Measurements from ENCODE around the gene CCDC24. TPM values are rescaled to one million over a fixed set of nuclear protein-coding genes. Genes with fewer than 3 reads are reported as not detected.

Gene CCDC24
- total and polyA plus RNA-seq, 9 of the 15 experiments (the other 6 are each of a cell fraction or from before 2014, with no cell fraction given), result 0.31 to 4.5 (median 1.5) TPM

- TF ChIP-seq JUN (IDR thresholded peaks at IDR 0.05; ENCODE audit: borderline replicate concordance, low read depth, low read length) (no peak), JUN (CRISPR knock-in tag; IDR thresholded peaks at IDR 0.05; ENCODE audit: borderline replicate concordance) (0 out of 2 replicates have a peak, but pooled peaks have one; percentile 36), ZFPM2 (CRISPR knock-in tag; IDR thresholded peaks at IDR 0.05) (no peak), JUND (IDR thresholded peaks at IDR 0.05; ENCODE audit: borderline replicate concordance, low read depth, low read length) (no peak), JUND (tag; IDR thresholded peaks at IDR 0.05; ENCODE audit: borderline replicate concordance, low read depth, low read length) (no peak), YY1 (IDR thresholded peaks at IDR 0.05; ENCODE audit: borderline replicate concordance in 1 of 3, control insufficient read depth in 1 of 3, extremely low read depth in 1 of 3, insufficient read depth in 3 of 3, insufficient read length in 1 of 3, insufficient replicate concordance in 2 of 3, low read depth in 1 of 3, low read length in 2 of 3) (peak in 1 of 3 experiments; percentile 2), DIDO1 (tag; IDR thresholded peaks at IDR 0.05; ENCODE audit: low read depth) (no peak), FOXA3 (CRISPR knock-in tag; conservative IDR thresholded peaks at IDR 0.05 in 1 of 2, IDR thresholded peaks at IDR 0.05 in 1 of 2) (peak in 1 of 2 experiments; percentile 73; a peak in 1 of 4 replicates), RFX7 (CRISPR knock-in tag; IDR thresholded peaks at IDR 0.05) (no peak), TBP (optimal IDR thresholded peaks at IDR 0.05; ENCODE audit: low read depth, low read length) (no peak), CLOCK (CRISPR knock-in tag; IDR thresholded peaks at IDR 0.05; ENCODE audit: borderline replicate concordance) (no peak), SMAD4 (CRISPR knock-in tag; conservative IDR thresholded peaks at IDR 0.05) (no peak), U2AF1 (optimal IDR thresholded peaks at IDR 0.05; ENCODE audit: low read depth, low read length) (no peak), ZNF431 (CRISPR knock-in tag; IDR thresholded peaks at IDR 0.05) (no peak), RBBP5 (IDR thresholded peaks at IDR 0.05; ENCODE audit: borderline replicate concordance, insufficient read depth, low read length, poor library complexity, severe bottlenecking) (no peak), ZNF766 (CRISPR knock-in tag; conservative IDR thresholded peaks at IDR 0.05) (no peak), CEBPG (CRISPR knock-in tag; IDR thresholded peaks at IDR 0.05) (0 out of 2 replicates have a peak, but pooled peaks have one; percentile 15), CEBPG (tag; conservative IDR thresholded peaks at IDR 0.05 in 1 of 2, IDR thresholded peaks at IDR 0.05 in 1 of 2) (no peak), ZNF133 (CRISPR knock-in tag; IDR thresholded peaks at IDR 0.05) (no peak), CEBPB (tag; IDR thresholded peaks at IDR 0.05) (no peak), BRF1 (IDR thresholded peaks at IDR 0.05; ENCODE audit: borderline replicate concordance, extremely low read depth, insufficient read length) (no peak), HIVEP1 (CRISPR knock-in tag; IDR thresholded peaks at IDR 0.05) (no peak)
- TF ChIP-seq, protein P1, sequence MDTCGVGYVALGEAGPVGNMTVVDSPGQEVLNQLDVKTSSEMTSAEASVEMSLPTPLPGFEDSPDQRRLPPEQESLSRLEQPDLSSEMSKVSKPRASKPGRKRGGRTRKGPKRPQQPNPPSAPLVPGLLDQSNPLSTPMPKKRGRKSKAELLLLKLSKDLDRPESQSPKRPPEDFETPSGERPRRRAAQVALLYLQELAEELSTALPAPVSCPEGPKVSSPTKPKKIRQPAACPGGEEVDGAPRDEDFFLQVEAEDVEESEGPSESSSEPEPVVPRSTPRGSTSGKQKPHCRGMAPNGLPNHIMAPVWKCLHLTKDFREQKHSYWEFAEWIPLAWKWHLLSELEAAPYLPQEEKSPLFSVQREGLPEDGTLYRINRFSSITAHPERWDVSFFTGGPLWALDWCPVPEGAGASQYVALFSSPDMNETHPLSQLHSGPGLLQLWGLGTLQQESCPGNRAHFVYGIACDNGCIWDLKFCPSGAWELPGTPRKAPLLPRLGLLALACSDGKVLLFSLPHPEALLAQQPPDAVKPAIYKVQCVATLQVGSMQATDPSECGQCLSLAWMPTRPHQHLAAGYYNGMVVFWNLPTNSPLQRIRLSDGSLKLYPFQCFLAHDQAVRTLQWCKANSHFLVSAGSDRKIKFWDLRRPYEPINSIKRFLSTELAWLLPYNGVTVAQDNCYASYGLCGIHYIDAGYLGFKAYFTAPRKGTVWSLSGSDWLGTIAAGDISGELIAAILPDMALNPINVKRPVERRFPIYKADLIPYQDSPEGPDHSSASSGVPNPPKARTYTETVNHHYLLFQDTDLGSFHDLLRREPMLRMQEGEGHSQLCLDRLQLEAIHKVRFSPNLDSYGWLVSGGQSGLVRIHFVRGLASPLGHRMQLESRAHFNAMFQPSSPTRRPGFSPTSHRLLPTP (IDR thresholded peaks at IDR 0.05; ENCODE audit: borderline replicate concordance, extremely low read depth, insufficient read length), result no peak
Observed at GRCh38 chr1:43973981-43974442, 17.4 kb upstream of the CCDC24 start (continued).
